Prostate gland (tissue), 2 donors: Measurements from ENCODE around the gene TMSB4X.

Experiments
- CTCF ChIP-seq, 4 experiments: fragments of 200-600 bp in 2 of 4; fragments of 450-650 bp in 2 of 4; sonication (generic) in 2 of 4; IDR thresholded peaks; 1 replicate in 3 of 4; 2 replicates in 1 of 4; pipeline ENCODE4 v1.5.1; 2016 to 2019; ENCODE audit warnings: antibody characterized with exemption in 4 of 4, mild to moderate bottlenecking in 2 of 4, moderate library complexity in 2 of 4
- POLR2A ChIP-seq: fragments of 450-650 bp; IDR thresholded peaks from one replicate; pipeline ENCODE4 v1.6.1; 2016; ENCODE audit warnings: antibody characterized with exemption, mild to moderate bottlenecking
- POLR2AphosphoS5 ChIP-seq: sonication (generic); formaldehyde crosslinking; IDR thresholded peaks from one replicate; pipeline ENCODE4 v1.6.1; 2017; ENCODE audit warnings: antibody characterized with exemption

GRCh38 chrX:12991575-12991974, 16.7 kb downstream of the TMSB4X start:
- no peak for TF ChIP-seq POLR2AphosphoS5
- no peak for TF ChIP-seq CTCF (IDR thresholded peaks at IDR 0.05)
- TF ChIP-seq POLR2A = no peak
